ENCODE data around the gene REPIN1.

Gene REPIN1

GRCh38 chr7:150368096-150368883 is at the start of gene REPIN1:
Gene REPIN1, plus strand, starts transcription at chr7:150368822. Its CDS starts 890 bp downstream, at chr7:150369712.
- no peaks in the 10 kb centered on the region for H3K9me3 ChIP-seq (ENCODE audit: insufficient read depth, low read depth, low read length)
- H3K27me3 ChIP-seq (ENCODE audit: insufficient read depth, low read length, poor library complexity, severe bottlenecking) = peaks cover 6% of the 10 kb centered on the region
- peak within 1 kb of the TSS; percentile 9; the same call in 1 of the 2 replicates for H2AFZ ChIP-seq (ENCODE audit: low read length)
- TF ChIP-seq EZH2phosphoT487 (IDR thresholded peaks at IDR 0.05; ENCODE audit: borderline replicate concordance) (no peak), CTCF (conservative IDR thresholded peaks at IDR 0.05; ENCODE audit: low read length) (no peak)
- H3K79me2 ChIP-seq (ENCODE audit: insufficient read depth, low read length) = peaks cover 57% of the 10 kb centered on the region
- peaks cover 9% of the 10 kb centered on the region; the same call in 1 of the 2 replicates for H3K36me3 ChIP-seq (ENCODE audit: insufficient read depth, low read length)
- peaks cover 41% of the 10 kb centered on the region for H4K20me1 ChIP-seq (ENCODE audit: insufficient read depth, low read length, poor library complexity, severe bottlenecking)
- H3K9ac ChIP-seq (ENCODE audit: low read depth, low read length, poor library complexity, severe bottlenecking) = peak within 1 kb of the TSS; percentile 100
- 0 out of 2 replicates have a peak, but pooled peaks cover 8% of the 10 kb centered on the region for H3F3A ChIP-seq (ENCODE audit: low read depth)
- H3K4me1 ChIP-seq (ENCODE audit: insufficient read depth, low read length, poor library complexity, severe bottlenecking) = peaks cover 53% of the 10 kb centered on the region
- peak within 1 kb of the TSS; percentile 89 for H3K4me2 ChIP-seq (ENCODE audit: low read depth, low read length, poor library complexity, severe bottlenecking)
- H3K4me3 ChIP-seq (ENCODE audit: low read length, poor library complexity, severe bottlenecking) = peak within 1 kb of the TSS; percentile 99
- H3K9me2 ChIP-seq (replicated peaks; ENCODE audit: low read depth, low read length) = no peaks in the 10 kb centered on the region

GRCh38 chr7:150321788-150322113 is 46.9 kb upstream of the REPIN1 start:
- peaks cover 9% of the 10 kb centered on the region; the same call in 1 of the 2 replicates for H3K36me3 ChIP-seq (ENCODE audit: insufficient read depth, low read length)
- peaks cover 62% of the 10 kb centered on the region for H3K79me2 ChIP-seq (ENCODE audit: insufficient read depth, low read length)
- H3F3A ChIP-seq (ENCODE audit: low read depth) = no peaks in the 10 kb centered on the region
- peak overlapping the region; percentile 92 for H3K4me3 ChIP-seq (ENCODE audit: low read length, poor library complexity, severe bottlenecking)
- H3K4me1 ChIP-seq (ENCODE audit: insufficient read depth, low read length, poor library complexity, severe bottlenecking) = peaks cover 56% of the 10 kb centered on the region
- peak overlapping the region; percentile 100 for H3K9ac ChIP-seq (ENCODE audit: low read depth, low read length, poor library complexity, severe bottlenecking)
- peaks cover 13% of the 10 kb centered on the region for H4K20me1 ChIP-seq (ENCODE audit: insufficient read depth, low read length, poor library complexity, severe bottlenecking)
- no peak overlapping the region for H2AFZ ChIP-seq (ENCODE audit: low read length)
- TF ChIP-seq EZH2phosphoT487 (IDR thresholded peaks at IDR 0.05; ENCODE audit: borderline replicate concordance) = no peak
- no peak for TF ChIP-seq CTCF (conservative IDR thresholded peaks at IDR 0.05; ENCODE audit: low read length)
- no peaks in the 10 kb centered on the region for H3K9me3 ChIP-seq (ENCODE audit: insufficient read depth, low read depth, low read length)
- no peaks in the 10 kb centered on the region for H3K9me2 ChIP-seq (replicated peaks; ENCODE audit: low read depth, low read length)
- peaks cover 9% of the 10 kb centered on the region for H3K27me3 ChIP-seq (ENCODE audit: insufficient read depth, low read length, poor library complexity, severe bottlenecking)
- peak overlapping the region; percentile 98 for H3K4me2 ChIP-seq (ENCODE audit: low read depth, low read length, poor library complexity, severe bottlenecking)

GRCh38 chr7:150322114-150322832 is 46.3 kb upstream of the REPIN1 start:
- peak overlapping the region; percentile 92 for H2AFZ ChIP-seq (ENCODE audit: low read length)

More at GRCh38 chr7:150322114-150322832, 46.3 kb upstream of the REPIN1 start:
- Histone ChIP-seq H3F3A (ENCODE audit: low read depth) (no peaks in the 10 kb centered on the region), H3K27me3 (ENCODE audit: insufficient read depth, low read length, poor library complexity, severe bottlenecking) (peaks cover 9% of the 10 kb centered on the region), H3K9me2 (replicated peaks; ENCODE audit: low read depth, low read length) (no peaks in the 10 kb centered on the region), H3K9ac (ENCODE audit: low read depth, low read length, poor library complexity, severe bottlenecking) (peak overlapping the region; percentile 100), H3K4me3 (ENCODE audit: low read length, poor library complexity, severe bottlenecking) (peak overlapping the region; percentile 92), H3K4me1 (ENCODE audit: insufficient read depth, low read length, poor library complexity, severe bottlenecking) (peaks cover 61% of the 10 kb centered on the region), H3K9me3 (ENCODE audit: insufficient read depth, low read depth, low read length) (no peaks in the 10 kb centered on the region), H3K4me2 (ENCODE audit: low read depth, low read length, poor library complexity, severe bottlenecking) (peak overlapping the region; percentile 98), H3K36me3 (ENCODE audit: insufficient read depth, low read length) (peaks cover 14% of the 10 kb centered on the region; the same call in 1 of the 2 replicates), H4K20me1 (ENCODE audit: insufficient read depth, low read length, poor library complexity, severe bottlenecking) (peaks cover 16% of the 10 kb centered on the region), H3K79me2 (ENCODE audit: insufficient read depth, low read length) (peaks cover 68% of the 10 kb centered on the region)
- TF ChIP-seq CTCF (conservative IDR thresholded peaks at IDR 0.05; ENCODE audit: low read length) (no peak), EZH2phosphoT487 (IDR thresholded peaks at IDR 0.05; ENCODE audit: borderline replicate concordance) (no peak)

Measured in Loucy (cell line).